ENCODE data around the gene RTL9.

GRCh38 chrX:110402850-110403221 is 44.2 kb downstream of the RTL9 start:
- TF ChIP-seq CTCF (IDR thresholded peaks at IDR 0.05) (no peak), POLR2A (IDR thresholded peaks at IDR 0.05) (no peak)
